Activated CD4-positive, alpha-beta memory T cell treated with anti-CD3 and anti-CD28 coated beads, Interleukin-2, amount 10 ng/mL, durations not matched to agents 7 days and 5 days (primary cell): ENCODE measurements around the gene NAT9. TPM values are rescaled to one million over a fixed set of nuclear protein-coding genes. Genes with fewer than 3 reads are reported as not detected.
A peak's percentile ranks its signal among the peaks of the same experiment; 100 is the strongest.

Source experiments
- CTCF ChIA-PET: fragments of 350-600 bp; sonication (Branson Sonifier 250); formaldehyde crosslinking; loops from one replicate; lab custom pipeline; 2021; ENCODE audit warnings: antibody characterized with exemption, inconsistent platforms; lab: Charles Lee
- POLR2A ChIA-PET: fragments of 350-600 bp; sonication (Branson Sonifier 250); formaldehyde crosslinking; loops from one replicate; lab custom pipeline; 2021; ENCODE audit warnings: antibody characterized with exemption; lab: Charles Lee
- DNase-seq: peaks from one replicate; pipeline ENCODE4 v3.0.0-alpha.2; 2020
- H3K27ac Mint-ChIP-seq: one replicate; pipeline ENCODE4 v1.8.0; 2021; ENCODE audit warnings: mild to moderate bottlenecking, mixed read lengths
- H3K27me3 Mint-ChIP-seq: one replicate; pipeline ENCODE4 v1.8.0; 2021; ENCODE audit warnings: mixed read lengths
- H3K36me3 Mint-ChIP-seq: one replicate; pipeline ENCODE4 v1.8.0; 2021; ENCODE audit warnings: low read depth, mixed read lengths
- H3K4me1 Mint-ChIP-seq: one replicate; pipeline ENCODE4 v1.8.0; 2021; ENCODE audit warnings: mixed read lengths
- H3K4me3 Mint-ChIP-seq: one replicate; pipeline ENCODE4 v1.8.0; 2021; ENCODE audit warnings: mild to moderate bottlenecking, mixed read lengths
- H3K9me3 Mint-ChIP-seq: one replicate; pipeline ENCODE4 v1.8.0; 2021; ENCODE audit warnings: mixed read lengths
- total RNA-seq, 2 experiments: library from RNA; stranded (reverse); gene quantifications; one replicate each; pipeline ENCODE4 v1.2.3, GENCODE V29; 2021

Gene NAT9
- total RNA-seq, 2 experiments from 2014 or later = 32.1 to 32.3 TPM

DNA sequence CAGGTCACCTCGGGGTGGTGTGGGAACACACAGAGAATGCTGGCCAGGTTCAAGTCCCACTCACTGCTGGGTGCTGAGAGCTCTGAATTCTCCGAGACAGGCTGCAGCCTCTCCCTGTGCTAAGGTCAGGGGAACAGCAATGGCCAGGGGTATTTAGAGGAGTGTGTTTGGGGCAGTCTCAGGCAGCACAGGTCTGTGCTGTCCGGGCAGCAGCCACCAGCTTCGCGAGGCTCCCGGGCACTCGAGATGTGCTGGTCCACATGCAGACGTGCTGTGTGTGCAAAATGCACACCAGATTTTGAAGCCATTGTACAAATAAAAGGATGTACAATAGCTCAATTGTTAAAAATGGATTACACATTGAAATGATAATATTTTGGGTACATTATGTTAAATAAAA is 20.6 kb downstream of the NAT9 start:
- Mint-ChIP-seq H3K4me3 (no peak overlapping the region), H3K9me3 (no peaks in the 10 kb centered on the region), H3K4me1 (peaks cover 89% of the 10 kb centered on the region), H3K27ac (no peak overlapping the region), H3K36me3 (peaks cover 65% of the 10 kb centered on the region), H3K27me3 (no peaks in the 10 kb centered on the region)
- POLR2A ChIA-PET = interaction anchor here (1.0 to 3.6 kb wide), 2 partner anchors 20 to 21 kb away, joined by 4 to 16 read pairs; partner anchors contain the start of gene NAT9
- DNase-seq = no peak
- CTCF ChIA-PET = interaction anchor here (0.7 to 12.5 kb wide), 5 partner anchors 10 to 98 kb away, joined by 3 to 93 read pairs (median 4); partner anchors contain the start of gene RAB37

DNA sequence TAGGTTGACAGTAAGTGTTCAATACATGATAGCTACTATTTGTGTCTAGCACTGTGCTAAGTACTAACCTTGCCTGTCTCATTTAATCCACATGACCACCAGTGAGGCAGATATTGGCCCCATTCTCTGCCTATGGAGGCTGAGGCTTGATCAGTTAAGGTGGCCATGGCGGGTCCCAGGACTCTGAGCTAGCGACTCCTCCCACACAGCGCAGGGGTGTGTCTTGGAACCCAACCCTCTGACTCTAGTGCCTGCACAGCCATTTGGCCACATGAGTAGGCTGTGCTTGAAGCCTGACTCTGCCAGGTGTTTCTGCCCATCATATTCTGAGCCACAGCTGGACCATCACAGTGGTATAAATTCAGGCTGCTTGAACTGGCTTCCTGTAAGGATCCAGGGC is 21.3 kb downstream of the NAT9 start:
- ChIA-PET CTCF (interaction anchor here (0.8 to 12.5 kb wide), 6 partner anchors 9 to 97 kb away, joined by 3 to 93 read pairs (median 9); partner anchors contain the start of gene RAB37), POLR2A (interaction anchor here (1.0 to 3.6 kb wide), 4 partner anchors 10 to 22 kb away, joined by 4 to 16 read pairs (median 7); partner anchors contain the start of gene NAT9)
- peaks cover 82% of the 10 kb centered on the region for H3K4me1 Mint-ChIP-seq
- H3K9me3 Mint-ChIP-seq = no peaks in the 10 kb centered on the region
- H3K4me3 Mint-ChIP-seq = no peak overlapping the region
- H3K27me3 Mint-ChIP-seq = no peaks in the 10 kb centered on the region
- H3K36me3 Mint-ChIP-seq = peaks cover 72% of the 10 kb centered on the region
- no peak for DNase-seq
- peak overlapping the region; percentile 42 for H3K27ac Mint-ChIP-seq

DNA sequence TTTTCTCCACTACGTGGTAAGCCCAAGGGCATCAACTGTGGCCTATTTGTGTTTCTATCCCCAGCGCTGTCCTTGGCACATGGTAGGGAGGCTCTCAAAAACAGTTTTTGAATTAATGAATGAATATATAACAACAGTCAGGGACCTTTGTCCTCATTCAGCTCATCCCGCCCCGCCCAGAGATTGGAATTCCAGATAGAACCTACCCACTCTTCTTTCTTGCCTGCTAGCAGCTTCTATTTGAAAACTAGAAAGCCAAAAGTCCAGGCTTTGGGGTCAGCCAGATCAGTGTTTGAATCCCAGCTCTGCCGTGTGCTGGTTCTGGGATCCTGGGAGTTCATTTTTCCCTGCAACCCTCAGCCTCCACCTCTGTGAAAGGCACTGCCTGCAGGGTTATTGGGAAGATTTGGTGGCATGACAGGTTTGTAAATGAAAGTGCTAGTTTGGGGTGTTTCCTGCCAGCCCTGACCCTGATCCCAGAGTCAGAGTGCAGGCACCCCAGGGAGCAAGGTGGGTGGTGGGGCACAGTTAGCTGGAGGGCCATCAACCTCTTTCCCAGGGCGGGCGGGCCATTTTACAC is 23.2 kb downstream of the NAT9 start:
- Mint-ChIP-seq H3K4me1 (peaks cover 64% of the 10 kb centered on the region), H3K27me3 (no peaks in the 10 kb centered on the region), H3K9me3 (no peaks in the 10 kb centered on the region), H3K27ac (peak overlapping the region; percentile 90), H3K4me3 (peak overlapping the region; percentile 94), H3K36me3 (peaks cover 73% of the 10 kb centered on the region)
- DNase-seq = no peak
- CTCF ChIA-PET = interaction anchor here (0.6 to 12.5 kb wide), 6 partner anchors 7 to 707 kb away, joined by 3 to 93 read pairs (median 6); partner anchors contain the start of gene RAB37
- POLR2A ChIA-PET = interaction anchor here (1.4 to 9.2 kb wide), 6 partner anchors 7 to 120 kb away, joined by 3 to 98 read pairs (median 6); partner anchors contain the start of genes FDXR and NAT9

DNA sequence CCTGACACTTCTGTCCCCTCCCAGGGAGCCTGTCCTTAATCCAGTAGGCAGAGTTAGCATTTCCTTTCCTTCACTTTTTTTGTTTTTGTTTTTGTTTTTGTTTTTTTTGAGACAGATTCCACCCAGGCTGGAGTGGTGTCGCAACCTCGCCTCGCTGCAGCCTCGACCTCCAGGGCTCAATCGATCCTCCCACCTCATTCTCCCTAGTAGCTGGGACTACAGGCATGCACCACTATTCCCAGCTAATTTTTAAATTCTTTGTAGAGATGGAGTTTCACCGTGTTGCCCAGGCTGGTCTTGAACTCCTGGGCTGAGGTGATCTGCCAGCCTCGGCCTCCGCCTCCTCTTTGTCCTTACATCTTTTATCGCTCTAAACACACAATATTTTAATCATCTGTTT is 23.7 kb downstream of the NAT9 start:
- DNase-seq = no peak
- peaks cover 64% of the 10 kb centered on the region for H3K4me1 Mint-ChIP-seq
- ChIA-PET POLR2A (interaction anchor here (1.4 to 9.2 kb wide), 6 partner anchors 8 to 121 kb away, joined by 3 to 98 read pairs (median 10); partner anchors contain the start of genes FDXR, NAT9 and RAB37), CTCF (interaction anchor here (1.3 to 12.5 kb wide), 4 partner anchors 15 to 95 kb away, joined by 4 to 93 read pairs (median 16); partner anchors contain the start of gene RAB37)
- peaks cover 71% of the 10 kb centered on the region for H3K36me3 Mint-ChIP-seq
- no peaks in the 10 kb centered on the region for H3K9me3 Mint-ChIP-seq
- peak overlapping the region; percentile 94 for H3K4me3 Mint-ChIP-seq
- H3K27me3 Mint-ChIP-seq = no peaks in the 10 kb centered on the region
- peak overlapping the region; percentile 90 for H3K27ac Mint-ChIP-seq

DNA sequence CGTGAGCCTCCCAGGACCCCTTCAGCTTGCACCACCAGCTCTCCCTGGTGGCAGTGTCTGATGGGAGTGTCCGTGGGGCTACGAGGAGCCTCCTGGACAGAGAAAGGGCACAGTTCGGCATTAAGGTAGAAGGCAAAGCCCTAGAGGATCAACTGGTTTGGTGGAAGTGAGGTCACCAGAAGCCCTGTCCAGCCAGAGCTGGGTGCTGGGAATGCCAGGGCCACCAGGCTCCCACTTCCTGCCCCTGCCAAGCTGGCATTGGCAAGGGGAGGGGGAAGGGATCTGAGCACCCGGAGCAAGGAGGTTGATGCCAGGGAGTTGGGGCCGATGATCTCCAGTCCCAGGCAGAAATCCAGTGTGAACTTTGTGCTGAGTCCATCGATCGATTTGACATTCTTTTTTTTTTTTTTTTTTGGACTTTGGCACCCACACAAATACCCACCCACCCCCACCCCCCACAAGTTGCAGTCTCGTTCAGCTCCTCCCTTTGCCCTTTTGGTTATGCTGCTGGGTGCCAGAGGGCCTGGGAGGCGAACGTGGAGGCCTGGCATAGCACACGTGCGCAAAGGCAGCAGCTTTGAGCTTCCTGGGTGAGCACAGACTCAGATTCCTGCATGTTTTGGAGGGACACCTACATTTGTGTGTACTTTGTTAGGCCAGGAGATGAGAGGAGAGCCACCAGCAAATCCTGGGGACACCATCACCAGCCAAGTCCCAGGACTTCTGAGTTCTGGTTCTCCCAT is 25.6 kb downstream of the NAT9 start:
- POLR2A ChIA-PET = interaction anchor here (1.1 to 9.2 kb wide), 12 partner anchors 9 to 521 kb away, joined by 5 to 98 read pairs (median 15); partner anchors contain the start of genes FDXR, MIF4GD, NAT9 and RAB37
- Mint-ChIP-seq H3K4me1 (peaks cover 66% of the 10 kb centered on the region), H3K4me3 (peak overlapping the region; percentile 94), H3K27me3 (no peaks in the 10 kb centered on the region), H3K36me3 (peaks cover 59% of the 10 kb centered on the region), H3K9me3 (no peaks in the 10 kb centered on the region), H3K27ac (peak overlapping the region; percentile 90)
- CTCF ChIA-PET = interaction anchor here (1.4 to 12.5 kb wide), 9 partner anchors 8 to 93 kb away, joined by 7 to 93 read pairs (median 12); partner anchors contain the start of gene RAB37
- DNase-seq = no peak

DNA sequence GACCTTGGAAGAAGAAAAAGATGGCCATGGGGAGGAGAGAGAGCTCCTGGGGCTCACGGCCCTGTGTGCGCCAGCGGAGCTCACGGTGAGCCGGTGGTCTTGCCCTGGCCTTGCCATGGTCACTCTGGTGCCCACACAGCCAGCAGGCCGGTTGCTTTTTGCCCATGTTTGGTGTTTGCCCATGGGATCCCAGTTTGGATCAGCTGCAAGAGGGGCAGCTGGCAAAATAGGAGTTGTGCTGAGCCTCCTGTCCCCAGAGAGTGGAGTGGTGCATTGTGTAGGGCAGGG is 26.2 kb downstream of the NAT9 start:
- ChIA-PET POLR2A (interaction anchor here (1.1 to 9.2 kb wide), 14 partner anchors 8 to 521 kb away, joined by 3 to 98 read pairs (median 14); partner anchors contain the start of genes FDXR, MIF4GD, NAT9 and RAB37), CTCF (interaction anchor here (1.5 to 12.5 kb wide), 8 partner anchors 8 to 112 kb away, joined by 5 to 93 read pairs (median 16); partner anchors contain the start of gene RAB37)
- H3K4me1 Mint-ChIP-seq = peaks cover 61% of the 10 kb centered on the region
- H3K27ac Mint-ChIP-seq = peak overlapping the region; percentile 85
- no peaks in the 10 kb centered on the region for H3K9me3 Mint-ChIP-seq
- DNase-seq = no peak
- no peaks in the 10 kb centered on the region for H3K27me3 Mint-ChIP-seq
- H3K36me3 Mint-ChIP-seq = peaks cover 54% of the 10 kb centered on the region
- peak overlapping the region; percentile 94 for H3K4me3 Mint-ChIP-seq

DNA sequence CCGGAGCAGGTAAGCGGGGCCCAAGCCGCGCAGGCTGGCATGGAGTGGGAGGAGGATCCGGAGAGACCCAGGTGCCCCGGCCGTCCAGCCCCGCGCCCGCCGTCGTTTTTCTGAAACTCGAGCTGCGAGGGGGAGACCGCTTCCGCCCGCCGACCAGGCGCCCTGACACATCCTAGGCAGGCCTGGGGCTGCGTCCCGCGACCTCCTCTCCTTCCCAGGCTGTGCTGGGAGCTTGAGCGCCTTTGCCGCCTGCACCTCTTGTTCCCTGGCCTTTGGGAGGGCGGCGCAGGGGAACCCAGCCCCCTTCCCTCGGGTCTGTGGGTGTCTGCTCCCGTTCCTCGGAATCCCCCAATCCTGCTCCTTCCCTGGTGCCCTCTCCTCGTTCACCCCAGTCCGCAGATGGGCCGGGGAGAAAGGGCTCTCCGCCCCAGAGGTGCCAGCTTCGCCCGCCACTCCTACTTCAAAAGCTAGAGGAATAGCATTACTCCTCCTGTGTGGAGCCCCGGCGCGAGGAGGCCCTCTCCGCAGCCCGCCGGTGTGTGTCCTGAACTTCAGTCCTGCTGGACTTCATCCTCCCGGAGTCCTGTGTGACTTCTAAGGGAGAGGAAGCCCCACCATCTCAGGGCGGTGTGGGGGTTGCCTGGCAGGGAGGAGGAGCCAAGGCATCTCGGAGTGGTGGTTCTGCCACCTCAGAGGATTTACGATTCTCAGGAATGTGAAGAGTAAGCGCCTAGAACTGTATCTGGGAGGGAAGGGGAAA is 26.7 kb downstream of the NAT9 start:
- peak; percentile 71 for DNase-seq

DNA sequence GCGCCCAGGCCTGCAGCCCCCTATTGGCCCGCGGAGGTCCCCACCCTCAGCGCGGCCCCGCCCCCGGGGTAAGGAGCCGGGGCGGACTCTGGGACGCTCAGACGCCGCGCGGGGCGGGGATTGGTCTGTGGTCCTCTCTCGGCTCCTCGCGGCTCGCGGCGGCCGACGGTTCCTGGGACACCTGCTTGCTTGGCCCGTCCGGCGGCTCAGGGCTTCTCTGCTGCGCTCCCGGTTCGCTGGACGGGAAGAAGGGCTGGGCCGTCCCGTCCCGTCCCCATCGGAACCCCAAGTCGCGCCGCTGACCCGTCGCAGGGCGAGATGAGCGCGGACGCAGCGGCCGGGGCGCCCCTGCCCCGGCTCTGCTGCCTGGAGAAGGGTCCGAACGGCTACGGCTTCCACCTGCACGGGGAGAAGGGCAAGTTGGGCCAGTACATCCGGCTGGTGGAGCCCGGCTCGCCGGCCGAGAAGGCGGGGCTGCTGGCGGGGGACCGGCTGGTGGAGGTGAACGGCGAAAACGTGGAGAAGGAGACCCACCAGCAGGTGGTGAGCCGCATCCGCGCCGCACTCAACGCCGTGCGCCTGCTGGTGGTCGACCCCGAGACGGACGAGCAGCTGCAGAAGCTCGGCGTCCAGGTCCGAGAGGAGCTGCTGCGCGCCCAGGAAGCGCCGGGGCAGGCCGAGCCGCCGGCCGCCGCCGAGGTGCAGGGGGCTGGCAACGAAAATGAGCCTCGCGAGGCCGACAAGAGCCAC is 27.4 kb downstream of the NAT9 start, which contains the start of gene NHERF1:
Gene NHERF1, plus strand, starts transcription at position 100 of the 750 bp plus-strand sequence. Its CDS starts 219 bp downstream, at position 319.
- POLR2A ChIA-PET = interaction anchor here (1.2 to 9.2 kb wide), 11 partner anchors 12 to 523 kb away, joined by 3 to 98 read pairs (median 15); partner anchors contain the start of genes FDXR, MIF4GD, NAT9 and RAB37
- CTCF ChIA-PET = interaction anchor here (0.6 to 12.5 kb wide), 12 partner anchors 11 to 114 kb away, joined by 3 to 93 read pairs (median 19); partner anchors contain the start of gene RAB37

More for the DNA sequence above, 26.7 kb downstream of the NAT9 start:
- Mint-ChIP-seq H3K27ac (peak overlapping the region; percentile 85), H3K9me3 (no peaks in the 10 kb centered on the region), H3K27me3 (no peaks in the 10 kb centered on the region), H3K4me3 (peak overlapping the region; percentile 94), H3K4me1 (peaks cover 61% of the 10 kb centered on the region), H3K36me3 (peaks cover 51% of the 10 kb centered on the region)
- ChIA-PET CTCF (interaction anchor here (0.6 to 12.5 kb wide), 8 partner anchors 10 to 113 kb away, joined by 3 to 93 read pairs (median 15); partner anchors contain the start of gene RAB37), POLR2A (interaction anchor here (1.1 to 9.2 kb wide), 13 partner anchors 8 to 522 kb away, joined by 3 to 98 read pairs (median 15); partner anchors contain the start of genes FDXR, MIF4GD, NAT9 and RAB37)

DNA sequence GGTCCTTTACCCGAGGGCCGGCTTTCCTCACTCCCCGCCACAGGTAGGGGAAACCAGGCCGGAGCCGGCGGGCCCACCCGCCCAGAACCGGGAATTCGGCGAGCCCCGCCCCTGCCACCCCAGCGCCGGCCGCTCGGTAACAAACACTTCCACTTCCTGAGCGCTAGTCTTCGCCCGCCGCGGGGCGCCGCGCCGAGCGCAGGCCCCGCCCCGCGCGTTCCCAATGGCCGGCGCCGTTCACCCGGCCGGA is 27.9 kb downstream of the NAT9 start:
- peaks cover 55% of the 10 kb centered on the region for H3K36me3 Mint-ChIP-seq
- CTCF ChIA-PET = interaction anchor here (1.2 to 4.7 kb wide), 6 partner anchors 9 to 31 kb away, joined by 3 to 77 read pairs (median 30); partner anchors contain the start of genes NAT9 and RAB37
- H3K27ac Mint-ChIP-seq = no peak overlapping the region
- peaks cover 61% of the 10 kb centered on the region for H3K4me1 Mint-ChIP-seq
- no peaks in the 10 kb centered on the region for H3K9me3 Mint-ChIP-seq
- peak overlapping the region; percentile 71 for H3K4me3 Mint-ChIP-seq
- POLR2A ChIA-PET = interaction anchor here (2.4 to 9.2 kb wide), 4 partner anchors 10 to 31 kb away, joined by 14 to 98 read pairs (median 42); partner anchors contain the start of genes NAT9 and RAB37
- no peak for DNase-seq
- no peaks in the 10 kb centered on the region for H3K27me3 Mint-ChIP-seq

More for the DNA sequence above, 27.4 kb downstream of the NAT9 start, which contains the start of gene NHERF1:
- H3K4me1 Mint-ChIP-seq = peaks cover 61% of the 10 kb centered on the region
- no peaks in the 10 kb centered on the region for H3K9me3 Mint-ChIP-seq
- no peaks in the 10 kb centered on the region for H3K27me3 Mint-ChIP-seq
- H3K27ac Mint-ChIP-seq = peak within 1 kb of the TSS; percentile 85
- peaks cover 55% of the 10 kb centered on the region for H3K36me3 Mint-ChIP-seq
- peak; percentile 96 for DNase-seq
- H3K4me3 Mint-ChIP-seq = peak within 1 kb of the TSS; percentile 94

DNA sequence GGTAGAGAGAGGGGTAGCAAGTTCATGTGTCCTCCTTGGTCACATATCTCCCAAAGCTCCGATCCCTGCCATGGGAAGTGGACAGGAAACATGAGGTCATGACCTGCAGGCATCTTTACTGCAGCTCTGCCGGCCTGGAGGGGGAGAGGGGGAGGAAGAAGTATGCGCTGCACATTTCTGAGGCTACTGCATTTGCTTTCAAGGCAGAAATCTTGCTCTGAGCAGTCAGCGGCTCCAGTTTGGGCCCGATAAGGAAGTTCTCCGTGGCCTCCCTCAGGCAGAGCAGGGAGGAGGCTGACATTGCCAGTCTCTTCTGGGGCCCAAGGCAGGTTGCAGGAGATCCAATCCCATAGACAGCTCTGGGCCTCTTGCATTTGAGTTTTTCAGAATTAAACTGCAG is 29.2 kb downstream of the NAT9 start:
- H3K4me1 Mint-ChIP-seq = peaks cover 61% of the 10 kb centered on the region
- H3K9me3 Mint-ChIP-seq = no peaks in the 10 kb centered on the region
- POLR2A ChIA-PET = interaction anchor here (1.5 to 9.2 kb wide), 6 partner anchors 9 to 211 kb away, joined by 3 to 98 read pairs (median 14); partner anchors contain the start of genes NAT9 and RAB37
- peak overlapping the region; percentile 71 for H3K4me3 Mint-ChIP-seq
- CTCF ChIA-PET = interaction anchor here (0.8 to 4.7 kb wide), 12 partner anchors 10 to 214 kb away, joined by 3 to 77 read pairs (median 23); partner anchors contain the start of genes NAT9 and RAB37
- H3K27me3 Mint-ChIP-seq = no peaks in the 10 kb centered on the region
- DNase-seq = no peak
- peaks cover 50% of the 10 kb centered on the region for H3K36me3 Mint-ChIP-seq
- H3K27ac Mint-ChIP-seq = peak overlapping the region; percentile 80

DNA sequence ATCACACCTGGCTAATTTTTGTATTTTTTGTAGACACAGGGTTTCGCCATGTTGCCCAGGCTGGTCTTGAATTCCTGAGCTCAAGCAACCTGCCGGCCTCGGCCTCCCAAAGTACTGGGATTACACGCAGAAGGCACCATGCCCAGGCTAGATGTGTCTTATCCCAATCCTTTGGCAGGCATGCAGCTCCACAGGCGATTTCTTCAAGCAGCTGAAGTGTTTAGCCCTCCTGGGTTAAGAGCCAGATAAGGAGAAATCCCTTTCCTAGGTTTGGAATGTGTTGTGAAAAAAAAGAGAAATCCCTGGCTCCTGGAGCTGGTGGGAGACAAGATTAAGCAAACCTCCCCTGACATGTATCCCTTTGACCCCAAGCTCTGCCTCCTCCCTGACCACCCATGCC is 29.8 kb downstream of the NAT9 start:
- Mint-ChIP-seq H3K4me3 (peak overlapping the region; percentile 71), H3K9me3 (no peaks in the 10 kb centered on the region), H3K27ac (peak overlapping the region; percentile 80), H3K27me3 (no peaks in the 10 kb centered on the region), H3K36me3 (peaks cover 47% of the 10 kb centered on the region), H3K4me1 (peaks cover 61% of the 10 kb centered on the region)
- no peak for DNase-seq
- POLR2A ChIA-PET = interaction anchor here (0.7 to 9.2 kb wide), 10 partner anchors 8 to 211 kb away, joined by 3 to 98 read pairs (median 9); partner anchors contain the start of genes FDXR, NAT9 and RAB37
- CTCF ChIA-PET = interaction anchor here (0.8 to 4.7 kb wide), 18 partner anchors 9 to 215 kb away, joined by 3 to 77 read pairs (median 10); partner anchors contain the start of genes FDXR, NAT9 and RAB37
